Activated CD4-positive, alpha-beta T cell treated with anti-CD3 and anti-CD28 coated beads for 1 hour (primary cell): ENCODE measurements around the gene SLC18A2.
"Not testable (repeated sequence)": the region's sequence is repeated elsewhere in the genome, so short reads cannot be mapped to it uniquely, and the experiment has no call there.

Source experiments
- DNase-seq: peaks from one replicate; pipeline ENCODE4 v3.0.0-alpha.2; 2020

Gene SLC18A2

GRCh38 chr10:117266400-117266799, 25.5 kb downstream of the SLC18A2 start:
- DNase-seq = no peak

GRCh38 chr10:117266812-117267211, 25.9 kb downstream of the SLC18A2 start:
- DNase-seq = no peak

GRCh38 chr10:117268258-117268657, 27.3 kb downstream of the SLC18A2 start:
- DNase-seq = no peak

GRCh38 chr10:117268907-117269306, 28.0 kb downstream of the SLC18A2 start:
- DNase-seq = no peak

GRCh38 chr10:117271427-117271826, 30.5 kb downstream of the SLC18A2 start:
- DNase-seq = no peak

GRCh38 chr10:117272195-117273076, 31.5 kb downstream of the SLC18A2 start:
- DNase-seq = no peak

- no peak for DNase-seq
Observed at GRCh38 chr10:117273980-117274379, 33.1 kb downstream of the SLC18A2 start.

- DNase-seq = no peak
Observed at GRCh38 chr10:117274509-117274908, 33.6 kb downstream of the SLC18A2 start.

- no peak for DNase-seq
Observed at GRCh38 chr10:117275121-117275520, 34.2 kb downstream of the SLC18A2 start.

GRCh38 chr10:117277675-117278074, 36.8 kb downstream of the SLC18A2 start:
- DNase-seq = no peak

- no peak for DNase-seq
Observed at GRCh38 chr10:117284716-117285494, 44.0 kb downstream of the SLC18A2 start.

- not testable (repeated sequence) for DNase-seq
Observed at GRCh38 chr10:117290872-117291271, 50.0 kb downstream of the SLC18A2 start.

- no peak for DNase-seq
Observed at GRCh38 chr10:117294039-117294645, 53.2 kb downstream of the SLC18A2 start.

- DNase-seq = no peak
Observed at GRCh38 chr10:117294735-117295134, 53.8 kb downstream of the SLC18A2 start.

- no peak for DNase-seq
Observed at GRCh38 chr10:117298219-117298618, 57.3 kb downstream of the SLC18A2 start.

GRCh38 chr10:117299435-117299834, 58.5 kb downstream of the SLC18A2 start:
- DNase-seq = no peak

GRCh38 chr10:117300671-117301070, 59.8 kb downstream of the SLC18A2 start:
- no peak for DNase-seq

GRCh38 chr10:117303451-117303850, 62.5 kb downstream of the SLC18A2 start:
- not testable (repeated sequence) for DNase-seq

GRCh38 chr10:117306674-117307073, 65.8 kb downstream of the SLC18A2 start:
- DNase-seq = no peak

GRCh38 chr10:117311261-117311660, 70.3 kb downstream of the SLC18A2 start:
- DNase-seq = no peak

- no peak for DNase-seq
Observed at GRCh38 chr10:117312430-117312829, 71.5 kb downstream of the SLC18A2 start.

- DNase-seq = no peak
Observed at GRCh38 chr10:117313641-117314040, 72.7 kb downstream of the SLC18A2 start.

GRCh38 chr10:117316701-117317100, 75.8 kb downstream of the SLC18A2 start:
- no peak for DNase-seq

GRCh38 chr10:117318909-117319308, 78.0 kb downstream of the SLC18A2 start:
- no peak for DNase-seq
